Measurements from ENCODE around the gene ZNRF2.

The ZNRF2 gene

GRCh38 chr7:30284298-30285066 lies at the start of gene ZNRF2:
TSS of gene ZNRF2 (plus strand) at chr7:30284597. CDS start at chr7:30285358, 761 bp downstream.
- peak; percentile 96 for DNase-seq (ENCODE audit: low read depth)

GRCh38 chr7:30237271-30237695 lies 47.1 kb upstream of the ZNRF2 start:
- DNase-seq (ENCODE audit: low read depth), result no peak

GRCh38 chr7:30238721-30239441 lies 45.5 kb upstream of the ZNRF2 start:
- DNase-seq (ENCODE audit: low read depth), result peak; percentile 49

- DNase-seq (ENCODE audit: low read depth), result no peak
These were observed 44.1 kb upstream of the ZNRF2 start for GRCh38 chr7:30240106-30240800.

GRCh38 chr7:30241767-30242166 lies 42.6 kb upstream of the ZNRF2 start:
- DNase-seq (ENCODE audit: low read depth), result no peak

- DNase-seq (ENCODE audit: low read depth), result no peak
These were observed 40.1 kb upstream of the ZNRF2 start for GRCh38 chr7:30244340-30244739.

- DNase-seq (ENCODE audit: low read depth), result no peak
These were observed 38.5 kb upstream of the ZNRF2 start for GRCh38 chr7:30245913-30246312.

GRCh38 chr7:30246392-30246791 lies 38.0 kb upstream of the ZNRF2 start:
- no peak for DNase-seq (ENCODE audit: low read depth)

- no peak for DNase-seq (ENCODE audit: low read depth)
These were observed 36.6 kb upstream of the ZNRF2 start for GRCh38 chr7:30247541-30248401.

GRCh38 chr7:30249316-30249715 lies 35.1 kb upstream of the ZNRF2 start:
- no peak for DNase-seq (ENCODE audit: low read depth)

GRCh38 chr7:30249986-30250774 lies 34.2 kb upstream of the ZNRF2 start:
- no peak for DNase-seq (ENCODE audit: low read depth)

- no peak for DNase-seq (ENCODE audit: low read depth)
These were observed 32.6 kb upstream of the ZNRF2 start for GRCh38 chr7:30251708-30252329.

- no peak for DNase-seq (ENCODE audit: low read depth)
These were observed 31.3 kb upstream of the ZNRF2 start for GRCh38 chr7:30252885-30253795.

- no peak for DNase-seq (ENCODE audit: low read depth)
These were observed 30.6 kb upstream of the ZNRF2 start for GRCh38 chr7:30253796-30254165.

- no peak for DNase-seq (ENCODE audit: low read depth)
These were observed 30.1 kb upstream of the ZNRF2 start for GRCh38 chr7:30254248-30254647.

- DNase-seq (ENCODE audit: low read depth), result no peak
These were observed 29.7 kb upstream of the ZNRF2 start for GRCh38 chr7:30254717-30255063.

- no peak for DNase-seq (ENCODE audit: low read depth)
These were observed 29.2 kb upstream of the ZNRF2 start for GRCh38 chr7:30255064-30255769.

- no peak for DNase-seq (ENCODE audit: low read depth)
These were observed 28.0 kb upstream of the ZNRF2 start for GRCh38 chr7:30256349-30256858.

- no peak for DNase-seq (ENCODE audit: low read depth)
These were observed 24.1 kb upstream of the ZNRF2 start for GRCh38 chr7:30260246-30260768.

Measured in fibroblast of the conjunctiva (primary cell).